Measurements from ENCODE around the gene ATP2A1.
"Not testable (repeated sequence)": the region's sequence is repeated elsewhere in the genome, so short reads cannot be mapped to it uniquely, and the experiment has no call there.

ATP2A1 gene

GRCh38 chr16:28926284-28926683 lies 48.0 kb downstream of the ATP2A1 start:
- not testable (repeated sequence) for H3K9me3 Mint-ChIP-seq; H3K27me3 Mint-ChIP-seq; ATAC-seq (replicated peaks; ENCODE audit: extremely low read depth, poor library complexity, severe bottlenecking); DNase-seq (ENCODE audit: low spot score in 2 of 2)
- Mint-ChIP-seq H3K36me3 (ENCODE audit: insufficient read depth) (peaks cover 14% of the 10 kb centered on the region), H3K27ac (ENCODE audit: low read depth) (peak overlapping the region; percentile 95), H3K4me1 (peaks cover 29% of the 10 kb centered on the region), H3K4me3 (peak overlapping the region; percentile 94)

GRCh38 chr16:28927815-28928214 lies 49.5 kb downstream of the ATP2A1 start:
- ATAC-seq (replicated peaks; ENCODE audit: extremely low read depth, poor library complexity, severe bottlenecking) (no peak), DNase-seq (ENCODE audit: low spot score in 2 of 2) (no peak)
- no peak overlapping the region for H3K27ac Mint-ChIP-seq (ENCODE audit: low read depth)
- no peak overlapping the region for H3K4me3 Mint-ChIP-seq
- peaks cover 14% of the 10 kb centered on the region for H3K36me3 Mint-ChIP-seq (ENCODE audit: insufficient read depth)
- no peaks in the 10 kb centered on the region for H3K27me3 Mint-ChIP-seq
- peaks cover 32% of the 10 kb centered on the region for H3K4me1 Mint-ChIP-seq
- no peaks in the 10 kb centered on the region for H3K9me3 Mint-ChIP-seq

GRCh38 chr16:28930203-28930602 lies 51.9 kb downstream of the ATP2A1 start:
- ATAC-seq (replicated peaks; ENCODE audit: extremely low read depth, poor library complexity, severe bottlenecking) (no peak), DNase-seq (ENCODE audit: low spot score in 2 of 2) (no peak)
- H3K27me3 Mint-ChIP-seq = no peaks in the 10 kb centered on the region
- H3K36me3 Mint-ChIP-seq (ENCODE audit: insufficient read depth) = peaks cover 9% of the 10 kb centered on the region
- H3K9me3 Mint-ChIP-seq = no peaks in the 10 kb centered on the region
- peak overlapping the region; percentile 90 for H3K27ac Mint-ChIP-seq (ENCODE audit: low read depth)
- H3K4me1 Mint-ChIP-seq = peaks cover 25% of the 10 kb centered on the region
- no peak overlapping the region for H3K4me3 Mint-ChIP-seq

GRCh38 chr16:28930652-28931051 lies 52.4 kb downstream of the ATP2A1 start:
- Mint-ChIP-seq H3K36me3 (ENCODE audit: insufficient read depth) (peaks cover 9% of the 10 kb centered on the region), H3K9me3 (no peaks in the 10 kb centered on the region), H3K4me3 (no peak overlapping the region), H3K27ac (ENCODE audit: low read depth) (peak overlapping the region; percentile 90), H3K4me1 (peaks cover 23% of the 10 kb centered on the region), H3K27me3 (no peaks in the 10 kb centered on the region)
- ATAC-seq (replicated peaks; ENCODE audit: extremely low read depth, poor library complexity, severe bottlenecking) = no peak
- no peak for DNase-seq (ENCODE audit: low spot score in 2 of 2)

- ATAC-seq (replicated peaks; ENCODE audit: extremely low read depth, poor library complexity, severe bottlenecking) (no peak), DNase-seq (ENCODE audit: low spot score in 2 of 2) (no peak)
- peak within 1 kb of the TSS; percentile 90 for H3K27ac Mint-ChIP-seq (ENCODE audit: low read depth)
- H3K9me3 Mint-ChIP-seq = no peaks in the 10 kb centered on the region
- H3K27me3 Mint-ChIP-seq = no peaks in the 10 kb centered on the region
- peaks cover 27% of the 10 kb centered on the region for H3K4me1 Mint-ChIP-seq
- H3K36me3 Mint-ChIP-seq (ENCODE audit: insufficient read depth) = peaks cover 8% of the 10 kb centered on the region
- no peak within 1 kb of the TSS for H3K4me3 Mint-ChIP-seq
Measured at GRCh38 chr16:28931801-28932225, 53.5 kb downstream of the ATP2A1 start, which contains the start of gene CD19. CD19 (plus strand) TSS chr16:28931971; CDS start chr16:28932001, 30 bp downstream.

DNA sequence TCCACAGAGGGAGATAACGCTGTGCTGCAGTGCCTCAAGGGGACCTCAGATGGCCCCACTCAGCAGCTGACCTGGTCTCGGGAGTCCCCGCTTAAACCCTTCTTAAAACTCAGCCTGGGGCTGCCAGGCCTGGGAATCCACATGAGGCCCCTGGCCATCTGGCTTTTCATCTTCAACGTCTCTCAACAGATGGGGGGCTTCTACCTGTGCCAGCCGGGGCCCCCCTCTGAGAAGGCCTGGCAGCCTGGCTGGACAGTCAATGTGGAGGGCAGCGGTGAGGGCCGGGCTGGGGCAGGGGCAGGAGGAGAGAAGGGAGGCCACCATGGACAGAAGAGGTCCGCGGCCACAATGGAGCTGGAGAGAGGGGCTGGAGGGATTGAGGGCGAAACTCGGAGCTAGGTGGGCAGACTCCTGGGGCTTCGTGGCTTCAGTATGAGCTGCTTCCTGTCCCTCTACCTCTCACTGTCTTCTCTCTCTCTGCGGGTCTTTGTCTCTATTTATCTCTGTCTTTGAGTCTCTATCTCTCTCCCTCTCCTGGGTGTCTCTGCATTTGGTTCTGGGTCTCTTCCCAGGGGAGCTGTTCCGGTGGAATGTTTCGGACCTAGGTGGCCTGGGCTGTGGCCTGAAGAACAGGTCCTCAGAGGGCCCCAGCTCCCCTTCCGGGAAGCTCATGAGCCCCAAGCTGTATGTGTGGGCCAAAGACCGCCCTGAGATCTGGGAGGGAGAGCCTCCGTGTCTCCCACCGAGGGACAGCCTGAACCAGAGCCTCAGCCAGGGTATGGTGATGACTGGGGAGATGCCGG lies 54.3 kb downstream of the ATP2A1 start:
- Mint-ChIP-seq H3K9me3 (no peaks in the 10 kb centered on the region), H3K4me3 (no peak overlapping the region), H3K4me1 (peaks cover 27% of the 10 kb centered on the region), H3K27me3 (no peaks in the 10 kb centered on the region), H3K27ac (ENCODE audit: low read depth) (no peak overlapping the region), H3K36me3 (ENCODE audit: insufficient read depth) (peaks cover 9% of the 10 kb centered on the region)
- no peak for ATAC-seq (replicated peaks; ENCODE audit: extremely low read depth, poor library complexity, severe bottlenecking)
- no peak for DNase-seq (ENCODE audit: low spot score in 2 of 2)

- no peaks in the 10 kb centered on the region for H3K27me3 Mint-ChIP-seq
- no peak for DNase-seq (ENCODE audit: low spot score in 2 of 2)
- H3K4me3 Mint-ChIP-seq = no peak overlapping the region
- no peak for ATAC-seq (replicated peaks; ENCODE audit: extremely low read depth, poor library complexity, severe bottlenecking)
- H3K36me3 Mint-ChIP-seq (ENCODE audit: insufficient read depth) = peaks cover 9% of the 10 kb centered on the region
- no peaks in the 10 kb centered on the region for H3K9me3 Mint-ChIP-seq
- H3K4me1 Mint-ChIP-seq = peaks cover 27% of the 10 kb centered on the region
- no peak overlapping the region for H3K27ac Mint-ChIP-seq (ENCODE audit: low read depth)
Measured at GRCh38 chr16:28933171-28933570, 54.9 kb downstream of the ATP2A1 start.

DNA sequence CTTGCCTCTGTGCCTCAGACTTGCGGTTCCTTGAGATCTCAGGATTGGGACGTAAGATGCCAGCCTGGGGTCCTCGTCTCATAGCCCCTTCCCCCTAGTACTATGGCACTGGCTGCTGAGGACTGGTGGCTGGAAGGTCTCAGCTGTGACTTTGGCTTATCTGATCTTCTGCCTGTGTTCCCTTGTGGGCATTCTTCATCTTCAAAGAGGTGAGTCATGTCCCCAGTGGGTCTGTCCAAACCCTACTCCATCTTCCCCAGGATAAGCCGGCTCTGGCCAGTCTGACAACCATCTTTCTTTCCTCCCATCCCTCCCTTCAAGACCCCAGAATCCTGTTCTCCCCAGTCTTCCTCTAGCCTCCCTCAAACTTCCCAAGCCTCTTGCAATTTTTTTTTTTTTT lies 57.1 kb downstream of the ATP2A1 start:
- Mint-ChIP-seq H3K27me3 (no peaks in the 10 kb centered on the region), H3K27ac (ENCODE audit: low read depth) (no peak overlapping the region), H3K4me3 (no peak overlapping the region), H3K36me3 (ENCODE audit: insufficient read depth) (peaks cover 9% of the 10 kb centered on the region), H3K4me1 (peaks cover 24% of the 10 kb centered on the region), H3K9me3 (no peaks in the 10 kb centered on the region)
- no peak for DNase-seq (ENCODE audit: low spot score in 2 of 2)
- ATAC-seq (replicated peaks; ENCODE audit: extremely low read depth, poor library complexity, severe bottlenecking) = no peak

DNA sequence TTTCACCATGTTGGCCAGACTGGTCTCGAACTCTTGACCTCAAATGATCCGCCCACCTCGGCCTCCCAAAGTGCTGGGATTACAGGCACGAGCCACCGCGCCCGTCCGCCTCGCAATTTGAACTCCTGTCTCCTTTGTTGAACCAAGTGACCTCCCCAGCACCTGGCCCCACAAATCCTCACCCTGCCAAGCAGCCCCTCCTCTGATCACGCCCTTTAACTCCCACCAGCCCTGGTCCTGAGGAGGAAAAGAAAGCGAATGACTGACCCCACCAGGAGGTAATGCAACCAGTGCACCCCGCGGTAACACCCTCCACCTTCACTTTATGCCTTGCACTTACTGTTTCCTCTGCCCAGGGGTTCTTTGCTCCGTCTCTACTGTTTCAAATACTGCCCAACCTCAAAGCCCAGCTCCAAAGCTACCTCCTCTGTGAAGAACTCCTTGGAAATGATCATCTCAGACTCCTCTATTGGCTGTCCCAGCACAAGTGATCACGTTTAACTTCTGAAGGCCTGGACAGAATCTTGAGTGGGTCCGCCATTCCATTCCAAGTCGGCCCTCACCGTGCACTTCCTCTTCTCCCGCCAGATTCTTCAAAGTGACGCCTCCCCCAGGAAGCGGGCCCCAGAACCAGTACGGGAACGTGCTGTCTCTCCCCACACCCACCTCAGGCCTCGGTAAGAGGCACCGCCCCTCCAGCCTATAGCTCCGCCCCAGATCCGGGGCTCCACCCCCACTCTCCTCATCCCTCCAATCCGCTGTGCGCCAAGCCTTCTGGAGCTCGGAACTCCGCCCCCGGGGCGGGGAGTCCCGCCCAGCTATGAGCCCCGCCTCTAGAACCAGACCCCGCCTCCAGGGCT lies 57.9 kb downstream of the ATP2A1 start:
- Mint-ChIP-seq H3K36me3 (ENCODE audit: insufficient read depth) (peaks cover 9% of the 10 kb centered on the region), H3K27ac (ENCODE audit: low read depth) (peak overlapping the region; percentile 52), H3K27me3 (no peaks in the 10 kb centered on the region), H3K9me3 (no peaks in the 10 kb centered on the region), H3K4me1 (peaks cover 16% of the 10 kb centered on the region), H3K4me3 (peak overlapping the region; percentile 55)
- peak; percentile 97 for ATAC-seq (replicated peaks; ENCODE audit: extremely low read depth, poor library complexity, severe bottlenecking)
- peak; percentile 71 to 75 for DNase-seq (ENCODE audit: low spot score in 2 of 2)

DNA sequence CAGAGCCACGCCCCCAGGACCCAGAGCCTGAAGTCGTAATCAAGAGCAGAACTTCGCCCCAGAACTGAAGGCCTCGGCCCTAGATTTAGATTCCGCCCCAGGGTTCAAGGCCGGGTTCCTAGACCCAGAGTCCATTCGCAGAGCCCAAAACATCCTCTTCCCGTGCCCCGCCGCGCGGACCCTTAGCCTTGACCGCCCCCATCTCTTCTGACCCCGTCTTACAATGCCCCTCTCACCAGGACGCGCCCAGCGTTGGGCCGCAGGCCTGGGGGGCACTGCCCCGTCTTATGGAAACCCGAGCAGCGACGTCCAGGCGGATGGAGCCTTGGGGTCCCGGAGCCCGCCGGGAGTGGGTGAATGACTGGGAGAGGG lies 58.5 kb downstream of the ATP2A1 start:
- H3K36me3 Mint-ChIP-seq (ENCODE audit: insufficient read depth) = peaks cover 9% of the 10 kb centered on the region
- no peaks in the 10 kb centered on the region for H3K9me3 Mint-ChIP-seq
- H3K4me1 Mint-ChIP-seq = peaks cover 16% of the 10 kb centered on the region
- no peaks in the 10 kb centered on the region for H3K27me3 Mint-ChIP-seq
- H3K27ac Mint-ChIP-seq (ENCODE audit: low read depth) = peak overlapping the region; percentile 52
- H3K4me3 Mint-ChIP-seq = peak overlapping the region; percentile 55
- ATAC-seq (replicated peaks; ENCODE audit: extremely low read depth, poor library complexity, severe bottlenecking) (no peak), DNase-seq (ENCODE audit: low spot score in 2 of 2) (no peak)

DNA sequence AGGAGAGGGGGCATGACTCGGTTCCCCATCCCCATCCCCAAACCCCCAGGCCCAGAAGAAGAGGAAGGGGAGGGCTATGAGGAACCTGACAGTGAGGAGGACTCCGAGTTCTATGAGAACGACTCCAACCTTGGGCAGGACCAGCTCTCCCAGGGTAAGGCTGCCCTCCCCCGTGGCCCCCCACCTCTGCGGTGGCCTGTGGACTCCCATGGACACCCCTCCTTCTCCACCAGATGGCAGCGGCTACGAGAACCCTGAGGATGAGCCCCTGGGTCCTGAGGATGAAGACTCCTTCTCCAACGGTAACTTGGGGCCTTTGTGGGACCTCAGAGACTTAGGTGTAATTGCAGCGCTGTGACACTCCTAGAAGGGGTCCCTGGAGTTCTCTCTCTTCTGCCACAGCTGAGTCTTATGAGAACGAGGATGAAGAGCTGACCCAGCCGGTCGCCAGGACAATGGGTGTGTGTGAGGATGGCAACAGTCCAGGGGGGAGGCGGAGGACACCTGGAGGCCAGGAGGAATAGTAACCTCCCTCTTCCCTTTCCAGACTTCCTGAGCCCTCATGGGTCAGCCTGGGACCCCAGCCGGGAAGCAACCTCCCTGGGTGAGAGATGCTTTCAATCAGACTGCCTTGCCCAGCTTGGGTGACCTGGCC lies 59.1 kb downstream of the ATP2A1 start:
- no peak overlapping the region for H3K27ac Mint-ChIP-seq (ENCODE audit: low read depth)

GRCh38 chr16:28938721-28939120 lies 60.4 kb downstream of the ATP2A1 start:
- H3K27ac Mint-ChIP-seq (ENCODE audit: low read depth) = no peak overlapping the region
- H3K36me3 Mint-ChIP-seq (ENCODE audit: insufficient read depth) = peaks cover 7% of the 10 kb centered on the region
- DNase-seq (ENCODE audit: low spot score in 2 of 2) = no peak
- no peak overlapping the region for H3K4me3 Mint-ChIP-seq
- peaks cover 11% of the 10 kb centered on the region for H3K4me1 Mint-ChIP-seq
- no peaks in the 10 kb centered on the region for H3K9me3 Mint-ChIP-seq
- ATAC-seq (replicated peaks; ENCODE audit: extremely low read depth, poor library complexity, severe bottlenecking) = no peak
- no peaks in the 10 kb centered on the region for H3K27me3 Mint-ChIP-seq

More for the DNA sequence above, 59.1 kb downstream of the ATP2A1 start:
- H3K36me3 Mint-ChIP-seq (ENCODE audit: insufficient read depth) = peaks cover 7% of the 10 kb centered on the region
- no peaks in the 10 kb centered on the region for H3K9me3 Mint-ChIP-seq
- peaks cover 13% of the 10 kb centered on the region for H3K4me1 Mint-ChIP-seq
- H3K4me3 Mint-ChIP-seq = no peak overlapping the region
- DNase-seq (ENCODE audit: low spot score in 2 of 2) (no peak), ATAC-seq (replicated peaks; ENCODE audit: extremely low read depth, poor library complexity, severe bottlenecking) (no peak)
- no peaks in the 10 kb centered on the region for H3K27me3 Mint-ChIP-seq

All from central memory CD8-positive, alpha-beta T cell (primary cell).